HepG2 (cell line): Measurements from ENCODE around the gene ABCC5. TPM values are rescaled to one million over a fixed set of nuclear protein-coding genes. Genes with fewer than 3 reads are reported as not detected.

ENCODE experiments used
- ATAC-seq: fragments of 200-7000 bp; cut with Tn5 transposase; 3 replicates; pipeline ENCODE4 v1.9.1; 2020; ENCODE audit warnings: mild to moderate bottlenecking, moderate library complexity
- BruUV-seq: library from RNA; stranded (reverse); fragments of 400-500 nt; replicated peaks from 2 replicates; lab custom pipeline; 2021; lab: Mats Ljungman, UMichigan
- CTCF ChIA-PET: fragments of 300-600 bp; formaldehyde crosslinking; extraction: SDS; loops from one replicate; lab custom pipeline; 2021; ENCODE audit warnings: low total read pairs, inconsistent platforms, low intra/inter-chr PET ratio; lab: Yijun Ruan, JAX
- POLR2A ChIA-PET: fragments of 350-600 bp; sonication (Branson Sonifier 250); formaldehyde crosslinking; loops from one replicate; lab custom pipeline; 2020; ENCODE audit warnings: antibody characterized with exemption, inconsistent platforms; lab: Yijun Ruan, JAX
- DNase-seq: peaks from one replicate; pipeline ENCODE4 v3.0.0-alpha.2; 2015; ENCODE audit warnings: low spot score
- FAIRE-seq: peaks from 3 replicates; lab custom pipeline; 2011; peaks lifted over from hg19 to GRCh38; lab: Jason Lieb, UNC
- H2AFZ ChIP-seq: one replicate; pipeline ENCODE4 v1.6.1; 2011; ENCODE audit warnings: low read length, inconsistent platforms
- H3K27ac ChIP-seq: fragments of 300-600 bp; 3 replicates; pipeline ENCODE4 v1.8.0; 2011; ENCODE audit warnings: mixed run types, mild to moderate bottlenecking, mixed read lengths, low read length, inconsistent platforms; ENCODE audit not compliant: insufficient read depth; ENCODE audit errors: extremely low read length
- H3K27me3 ChIP-seq, 2 experiments: fragments of 200-600 bp in 1 of 2; 2 replicates in 1 of 2; 3 replicates in 1 of 2; pipeline versions ENCODE4 v1.6.0 to v1.8.0; 2011; ENCODE audit warnings: low read length in 2 of 2, mild to moderate bottlenecking in 2 of 2, moderate library complexity in 2 of 2, inconsistent platforms in 1 of 2; ENCODE audit not compliant: insufficient read depth in 2 of 2, control insufficient read depth in 1 of 2
- H3K36me3 ChIP-seq, 2 experiments: fragments of 200-600 bp in 1 of 2; replicated peaks in 1 of 2; 2 replicates in 1 of 2; 3 replicates in 1 of 2; pipeline versions ENCODE4 v1.5.1 to v1.8.0; 2011; ENCODE audit warnings: low read length in 2 of 2, inconsistent platforms in 1 of 2; ENCODE audit not compliant: insufficient read depth in 2 of 2, control insufficient read depth in 1 of 2
- H3K4me1 ChIP-seq: 2 replicates; pipeline ENCODE4 v1.5.1; 2012; ENCODE audit warnings: low read length, inconsistent platforms; ENCODE audit not compliant: insufficient read depth
- H3K4me2 ChIP-seq: 2 replicates; pipeline ENCODE4 v1.6.0; 2011; ENCODE audit warnings: low read depth, low read length, inconsistent platforms
- H3K4me3 ChIP-seq, 3 experiments: fragments of 200-600 bp in 1 of 3; sonication (generic), shearing (Covaris generic) in 1 of 3; replicated peaks in 1 of 3; 2 replicates each; pipeline ENCODE4 v1.5.1; 2011 to 2016; ENCODE audit warnings: low read length in 3 of 3, inconsistent platforms in 2 of 3, low read depth in 2 of 3, mild to moderate bottlenecking in 2 of 3, control low read depth in 1 of 3, mixed read lengths in 1 of 3; ENCODE audit not compliant: insufficient read depth in 1 of 3
- H3K79me2 ChIP-seq: one replicate; pipeline ENCODE4 v1.6.1; 2011; ENCODE audit warnings: low read length, inconsistent platforms; ENCODE audit not compliant: insufficient read depth
- H3K9ac ChIP-seq: 2 replicates; pipeline ENCODE4 v1.6.0; 2011; ENCODE audit warnings: mild to moderate bottlenecking, low read depth, low read length, inconsistent platforms; ENCODE audit not compliant: insufficient read depth
- H3K9me3 ChIP-seq: 2 replicates; pipeline ENCODE4 v1.5.1; 2012; ENCODE audit warnings: mild to moderate bottlenecking, low read length
- H4K20me1 ChIP-seq: 2 replicates; pipeline ENCODE4 v1.6.0; 2011; ENCODE audit warnings: inconsistent platforms, mild to moderate bottlenecking, low read length, moderate library complexity; ENCODE audit not compliant: insufficient read depth
- DMAP1 ChIP-seq: IDR thresholded peaks from 2 replicates; pipeline ENCODE4 v1.6.1; 2016
- EHMT2 ChIP-seq: fragments of 200-600 bp; sonication (generic); IDR thresholded peaks from 2 replicates; pipeline ENCODE4 v1.7.0; 2017; ENCODE audit warnings: antibody characterized with exemption, low read depth, low read length, borderline replicate concordance
- FLYWCH1 ChIP-seq: sonication (generic); formaldehyde crosslinking; IDR thresholded peaks from 2 replicates; pipeline ENCODE4 v1.8.1; 2023; ENCODE audit warnings: mild to moderate bottlenecking, missing genetic modification reagents
- HOXD1 ChIP-seq: sonication (generic); formaldehyde crosslinking; IDR thresholded peaks from 2 replicates; pipeline ENCODE4 v1.5.0; 2020; ENCODE audit warnings: missing genetic modification reagents
- KLF13 ChIP-seq: sonication (generic); formaldehyde crosslinking; IDR thresholded peaks from 2 replicates; pipeline ENCODE4 v1.4.0; 2020; ENCODE audit warnings: mild to moderate bottlenecking, missing genetic modification reagents
- MEIS1 ChIP-seq: sonication (generic); formaldehyde crosslinking; IDR thresholded peaks from 2 replicates; pipeline ENCODE4 v1.9.0; 2021; ENCODE audit warnings: mild to moderate bottlenecking, missing genetic modification reagents, moderate library complexity, borderline replicate concordance
- SNAPC2 ChIP-seq: sonication (generic); formaldehyde crosslinking; IDR thresholded peaks from 2 replicates; pipeline ENCODE4 v1.8.1; 2022; ENCODE audit warnings: mild to moderate bottlenecking, missing genetic modification reagents
- ZBTB21 ChIP-seq: sonication (generic); formaldehyde crosslinking; IDR thresholded peaks from 2 replicates; pipeline ENCODE4 v1.4.0; 2020; ENCODE audit warnings: missing genetic modification reagents
- ZNF160 ChIP-seq: sonication (generic); formaldehyde crosslinking; IDR thresholded peaks from 2 replicates; pipeline ENCODE4 v1.8.0; 2022; ENCODE audit warnings: mild to moderate bottlenecking, inconsistent platforms, missing genetic modification reagents
- ZNF580 ChIP-seq: IDR thresholded peaks from 2 replicates; pipeline ENCODE4 v1.6.1; 2016; ENCODE audit warnings: low read depth, borderline replicate concordance
- ZNF724P ChIP-seq: sonication (generic); formaldehyde crosslinking; IDR thresholded peaks from 2 replicates; pipeline ENCODE4 v1.8.0; 2022; ENCODE audit warnings: missing genetic modification reagents, borderline replicate concordance
- ZNF768 ChIP-seq: sonication (generic); formaldehyde crosslinking; IDR thresholded peaks from 2 replicates; pipeline ENCODE4 v1.4.0; 2020; ENCODE audit warnings: missing genetic modification reagents
- WGBS: methylation state at CpG from one replicate; pipeline ENCODE4 v1.1.6; 2017; ENCODE audit warnings: low lambda C conversion rate; 5-methylcytosine and 5-hydroxymethylcytosine counted together
- in situ Hi-C: cut with HindIII; loops from 2 replicates; pipeline ENCODE4 v1.10.0; 2017; ENCODE audit warnings: low pct_unique_long_range_greater_than_20kb; ENCODE audit not compliant: extremely low pct_ligation_motif_present
- intact Hi-C: fragments of 100-400 bp; cut with micrococcal nuclease; formaldehyde crosslinking; loops from one replicate; pipeline ENCODE4 v1.10.0; 2022; ENCODE audit not compliant: unreplicated experiment
- polyA plus RNA-seq, 8 experiments: library from polyadenylated mRNA; depleted of rRNA in 3 of 8; stranded (reverse) in 7 of 8; unstranded in 1 of 8; fragments of >200 nt; fragmentation: Illumina TruSeq in 4 of 8; extraction: Trizol in 4 of 8; gene quantifications; 2 replicates each; pipeline versions ENCODE4 v1.2.1 to v1.2.3, GENCODE V29; 2011 to 2016; ENCODE audit warnings: low read depth in 4 of 8, missing spikeins in 1 of 8, mixed read lengths in 1 of 8; ENCODE audit not compliant: insufficient read depth in 1 of 8
- total RNA-seq, 5 experiments: library from RNA; depleted of rRNA; stranded (reverse); fragments of >200 nt; fragmentation: Illumina TruSeq; extraction: Trizol; gene quantifications; 2 replicates each; pipeline ENCODE4 v1.2.3, GENCODE V29; 2016; ENCODE audit warnings: low read depth in 1 of 5
- TF ChIP-seq, protein P1 (sequence below): sonication (generic); formaldehyde crosslinking; IDR thresholded peaks from 2 replicates; pipeline ENCODE4 v1.8.1; 2023; ENCODE audit warnings: mild to moderate bottlenecking, moderate library complexity, missing genetic modification reagents

Gene ABCC5
- total and polyA plus RNA-seq, 2 of the 13 experiments (the other 11 are each of a cell fraction or from before 2014, with no cell fraction given) = 12.5 to 12.7 TPM

DNA sequence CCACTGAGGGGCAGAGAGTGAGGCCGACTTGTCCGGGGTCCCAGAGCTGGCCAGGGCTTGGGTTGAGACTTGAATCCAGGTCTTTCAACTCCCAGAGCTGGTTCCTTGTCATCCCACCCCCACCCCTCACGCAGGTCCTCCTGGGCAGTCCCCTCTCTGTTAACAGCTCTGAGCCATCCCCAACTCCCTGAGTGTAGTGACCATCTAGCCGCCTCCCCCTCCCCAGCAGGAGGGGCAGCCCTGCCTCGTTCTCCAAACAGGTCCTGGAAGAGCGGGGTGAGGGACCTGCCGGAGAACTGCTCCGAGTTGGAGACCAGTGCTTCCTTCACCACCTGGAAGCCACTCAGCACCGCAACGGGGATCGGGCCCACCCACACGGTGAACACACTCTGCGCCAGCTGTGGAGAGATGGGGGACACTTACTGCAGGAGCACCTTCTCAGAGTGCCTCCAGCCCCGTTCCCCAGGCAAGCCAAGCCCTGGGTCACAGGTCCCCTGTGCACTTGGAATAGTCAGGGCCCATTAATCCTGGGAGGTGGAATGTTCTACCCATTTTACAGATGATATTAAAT is 108.6 kb downstream of the ABCC5 start:
- DNase-seq (no peak), ATAC-seq (no peak), FAIRE-seq (no peak)
- no peak overlapping the region for H3K9ac ChIP-seq
- in situ Hi-C loops (no loop called here), intact Hi-C loops (no loop called here)
- H3K79me2 ChIP-seq = no peaks in the 10 kb centered on the region
- no peaks in the 10 kb centered on the region for H3K9me3 ChIP-seq
- no peaks in the 10 kb centered on the region for H4K20me1 ChIP-seq
- H3K4me2 ChIP-seq = no peak overlapping the region
- BruUV-seq = no TSS peak
- WGBS = 100% methylated on average over 2 of the region's 14 CpGs
- TF ChIP-seq SNAPC2 (CRISPR knock-in tag) (no peak), DMAP1 (CRISPR knock-in tag) (no peak), HOXD1 (CRISPR knock-in tag) (no peak), ZBTB21 (CRISPR knock-in tag) (no peak), EHMT2 (no peak), KLF13 (CRISPR knock-in tag) (no peak), ZNF724P (CRISPR knock-in tag) (no peak), FLYWCH1 (CRISPR knock-in tag) (no peak), ZNF160 (CRISPR knock-in tag) (no peak), ZNF580 (CRISPR knock-in tag) (no peak), MEIS1 (no peak), ZNF768 (CRISPR knock-in tag) (no peak)
- TF ChIP-seq, protein P1, sequence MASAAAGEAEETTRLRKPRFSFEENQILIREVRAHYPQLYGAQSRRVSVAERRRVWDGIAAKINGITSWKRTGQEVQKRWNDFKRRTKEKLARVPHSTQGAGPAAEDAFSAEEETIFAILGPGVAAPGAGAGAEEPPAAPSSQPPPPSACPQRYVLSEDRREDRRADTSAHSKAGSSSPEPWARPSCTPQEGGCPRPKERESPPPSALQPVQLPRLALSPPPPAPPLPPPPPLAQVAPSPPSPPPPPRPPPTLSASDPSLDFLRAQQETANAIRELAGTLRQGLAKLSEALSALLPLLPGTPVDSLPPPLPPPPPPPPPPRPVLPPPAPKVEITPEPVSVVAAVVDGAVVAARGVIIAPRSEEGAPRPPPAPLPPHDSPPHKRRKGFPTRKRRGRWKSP (CRISPR knock-in tag) = no peak
- no peaks in the 10 kb centered on the region for H3K36me3 ChIP-seq
- H3K4me1 ChIP-seq = peaks cover 81% of the 10 kb centered on the region
- H3K27ac ChIP-seq = no peak overlapping the region
- ChIA-PET POLR2A (no interaction called here), CTCF (no interaction called here)
- H3K4me3 ChIP-seq = no peak overlapping the region
- no peak overlapping the region for H2AFZ ChIP-seq
- H3K27me3 ChIP-seq = peaks cover 0 to 3% of the 10 kb centered on the region in 2 experiments; a peak in 2 of 5 replicates
